Measurements from ENCODE around the gene TBC1D16. TPM values are rescaled to one million over a fixed set of nuclear protein-coding genes. Genes with fewer than 3 reads are reported as not detected.

TBC1D16 gene
- total and polyA plus RNA-seq, 2 donors (not counting 1 experiment from before 2014, with no cell fraction given): 0.82 to 2.7 TPM

GRCh38 chr17:79915850-79916430, 119.7 kb downstream of the TBC1D16 start:
- Histone ChIP-seq H3K9me3 (ENCODE audit: control extremely low read depth in 1 of 3, control insufficient read depth in 2 of 3, insufficient read depth in 1 of 3, low read length in 2 of 3) (peaks cover 0 to 3% (median 0%) of the 10 kb centered on the region in 3 donors), H4K20me1 (ENCODE audit: control insufficient read depth, insufficient read depth, low read length, poor library complexity, severe bottlenecking) (no peaks in the 10 kb centered on the region), H3K4me1 (ENCODE audit: control insufficient read depth in 2 of 2, insufficient read depth in 2 of 2, low read length in 2 of 2) (peaks cover 0 to 3% of the 10 kb centered on the region in 2 donors), H3K9ac (ENCODE audit: low read length) (no peak overlapping the region), H3K27me3 (replicated peaks in 1 of 4; ENCODE audit: control extremely low read depth in 1 of 4, control insufficient read depth in 3 of 4, insufficient read depth in 4 of 4, low read length in 3 of 4) (peaks cover 0 to 10% (median 2%) of the 10 kb centered on the region in 4 experiments), H3K79me2 (ENCODE audit: control insufficient read depth, insufficient read depth, low read length) (no peaks in the 10 kb centered on the region), H3K4me2 (replicated peaks; ENCODE audit: low read depth, low read length, poor library complexity, severe bottlenecking) (no peak overlapping the region), H3K4me3 (ENCODE audit: control extremely low read depth in 1 of 5, extremely low read depth in 1 of 5, insufficient read depth in 1 of 5, low read depth in 2 of 5, low read length in 4 of 5) (no peak overlapping the region), H2AFZ (ENCODE audit: insufficient read depth, low read depth, low read length, poor library complexity, severe bottlenecking) (no peak overlapping the region), H3K27ac (ENCODE audit: low read length in 2 of 2) (no peak overlapping the region), H3K36me3 (replicated peaks in 1 of 2; ENCODE audit: control extremely low read depth in 1 of 2, control insufficient read depth in 1 of 2, extremely low read depth in 1 of 2, insufficient read depth in 2 of 2, low read length in 1 of 2) (no peaks in the 10 kb centered on the region)
- Mint-ChIP-seq H3K27me3 (peaks cover 17% of the 10 kb centered on the region), H3K27ac (no peak overlapping the region), H3K4me3 (no peak overlapping the region), H3K4me1 (peaks cover 10% of the 10 kb centered on the region), H3K9me3 (ENCODE audit: insufficient read depth) (no peaks in the 10 kb centered on the region)
- ATAC-seq (ENCODE audit: low read depth) (no peak), DNase-seq (peak; percentile 53)
- CTCF ChIA-PET: interaction anchor here (0.5 to 2.0 kb wide), 6 partner anchors 40 to 174 kb away, joined by 3 to 8 read pairs (median 4); no protein-coding TSS in a partner anchor
- WGBS (ENCODE audit: insufficient coverage): 57% methylated on average over 18 of the region's 23 CpGs
- no peak for TF ChIP-seq CTCF (IDR thresholded peaks at IDR 0.05)
- no peak for TF ChIP-seq EZH2 (IDR thresholded peaks at IDR 0.05; ENCODE audit: borderline replicate concordance, insufficient read depth, low read depth, low read length, poor library complexity, severe bottlenecking)
- intact Hi-C loops (cut with micrococcal nuclease): loop anchor here (5.0 kb wide), 1 partner anchor 129 kb away; no protein-coding TSS in a partner anchor
- POLR2A ChIA-PET: interaction anchor here (0.6 kb wide), 1 partner anchor 77 kb away, joined by 3 read pairs; the partner anchor contains the start of gene CBX4

All from B cell (primary cell).